GM19328 (cell line): ENCODE measurements around the gene ASTN2.

Experiments
- ATAC-seq: cut with Tn5 transposase; IDR thresholded peaks from one replicate; pipeline ENCODE4 v1.9.1; 2021; ENCODE audit warnings: mild to moderate bottlenecking, moderate library complexity; ENCODE audit not compliant: unreplicated experiment

ASTN2 gene

GRCh38 chr9:117414906-117415331 lies at the start of gene ASTN2:
ASTN2 (minus strand) TSS chr9:117415057; CDS start chr9:117414938, 119 bp downstream.
- ATAC-seq, result no peak

GRCh38 chr9:117462861-117463260 lies 48.0 kb upstream of the ASTN2 start:
- no peak for ATAC-seq

DNA sequence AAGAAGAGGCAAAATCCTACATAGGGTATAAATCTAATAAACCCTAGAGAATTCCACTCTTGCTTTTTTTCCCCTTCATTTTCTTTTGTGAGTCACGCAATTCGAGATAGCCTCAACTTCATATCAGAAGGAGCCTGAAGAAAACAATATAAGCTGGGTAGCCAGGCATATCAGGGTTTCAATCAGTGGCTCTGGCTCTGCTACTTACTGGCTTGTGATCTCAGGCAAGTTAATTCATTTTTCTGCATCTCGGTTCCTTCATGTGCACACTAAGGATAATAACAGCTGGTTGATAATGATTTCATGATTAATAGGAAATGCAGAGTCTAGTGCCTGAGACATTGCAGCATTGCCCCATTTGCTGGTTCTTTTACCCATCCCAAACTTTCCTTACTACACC lies 46.5 kb upstream of the ASTN2 start:
- no peak for ATAC-seq

GRCh38 chr9:117460743-117461142 lies 45.9 kb upstream of the ASTN2 start:
- ATAC-seq, result no peak

- no peak for ATAC-seq
Measured at GRCh38 chr9:117459913-117460312, 45.1 kb upstream of the ASTN2 start.

GRCh38 chr9:117458066-117458465 lies 43.2 kb upstream of the ASTN2 start:
- no peak for ATAC-seq

GRCh38 chr9:117454711-117455110 lies 39.9 kb upstream of the ASTN2 start:
- ATAC-seq, result no peak

DNA sequence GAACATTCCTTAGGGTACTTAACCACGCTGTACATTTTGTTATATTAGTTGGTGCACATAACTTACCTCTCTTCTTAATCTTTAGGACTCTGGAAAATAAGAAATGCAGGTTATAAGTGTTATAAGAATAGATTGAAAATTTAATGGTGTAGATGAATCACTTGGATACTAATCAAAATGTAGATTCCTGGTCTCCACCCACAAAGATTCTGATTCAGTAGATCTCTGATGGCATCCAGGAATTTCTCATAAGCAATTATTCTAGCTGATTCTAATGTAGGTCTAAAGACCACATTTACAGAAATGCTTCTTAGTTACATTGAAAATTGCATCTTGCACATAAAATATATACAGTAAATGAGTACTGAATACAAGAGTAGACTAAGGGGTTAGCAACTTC lies 38.9 kb upstream of the ASTN2 start:
- ATAC-seq, result no peak

DNA sequence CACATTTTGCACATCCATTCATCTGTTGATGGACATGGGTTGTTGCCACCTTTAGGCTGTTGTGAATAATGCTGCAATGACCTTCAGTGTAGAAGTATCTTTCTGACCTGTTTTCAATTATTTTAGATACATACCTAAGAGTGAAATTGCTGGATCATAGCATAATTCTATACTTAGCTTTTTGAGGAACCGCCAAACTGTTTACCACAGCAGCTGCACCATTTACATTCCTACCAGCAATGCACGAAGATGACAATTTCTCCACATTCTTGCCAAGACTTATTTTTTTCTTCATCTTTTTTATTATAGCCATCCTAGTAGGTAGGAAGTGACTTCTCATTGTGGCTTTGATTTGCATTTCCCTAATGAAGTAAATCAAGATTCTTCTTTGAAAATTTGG lies 36.5 kb upstream of the ASTN2 start:
- no peak for ATAC-seq

- ATAC-seq, result no peak
Measured at GRCh38 chr9:117448066-117448465, 33.2 kb upstream of the ASTN2 start.

DNA sequence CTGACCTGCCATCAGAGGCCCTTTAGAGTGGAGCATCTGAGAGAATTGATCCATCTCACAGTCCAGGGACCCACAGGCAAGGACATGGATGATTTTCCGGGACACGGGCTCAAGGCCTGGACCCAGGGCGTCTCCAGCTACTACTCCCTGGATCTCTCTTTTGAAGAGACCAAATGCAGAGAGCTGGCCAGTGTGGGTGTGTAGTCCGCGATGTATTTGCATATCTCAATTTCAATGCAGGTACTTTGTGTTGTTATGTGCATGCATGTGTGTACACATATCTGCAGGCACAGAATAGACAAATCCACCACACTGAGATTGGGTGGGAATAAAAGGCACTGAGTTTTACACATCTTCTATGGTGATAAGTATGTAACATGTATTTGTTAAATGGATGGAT lies 30.8 kb upstream of the ASTN2 start:
- ATAC-seq, result no peak

- no peak for ATAC-seq
Measured at GRCh38 chr9:117444501-117444900, 29.6 kb upstream of the ASTN2 start.

DNA sequence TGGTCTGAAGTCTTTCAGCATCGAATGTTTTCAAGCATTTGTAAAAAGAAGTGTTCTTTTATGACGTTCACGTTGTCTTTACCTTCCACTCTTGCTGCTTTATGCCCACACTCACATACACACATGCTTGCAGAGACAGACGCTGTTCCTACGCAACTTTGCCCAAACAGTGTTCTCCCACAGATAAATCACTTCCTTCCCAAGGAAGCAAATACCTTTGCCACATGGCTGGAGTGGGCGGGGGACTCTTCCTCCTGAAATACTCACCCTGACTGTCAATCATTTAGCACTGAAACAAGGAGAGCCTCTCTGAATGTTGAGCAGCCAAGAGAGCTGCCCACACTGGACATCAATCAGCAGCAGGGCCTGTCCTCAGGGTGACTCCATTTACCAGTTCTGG lies 22.4 kb upstream of the ASTN2 start:
- no peak for ATAC-seq

DNA sequence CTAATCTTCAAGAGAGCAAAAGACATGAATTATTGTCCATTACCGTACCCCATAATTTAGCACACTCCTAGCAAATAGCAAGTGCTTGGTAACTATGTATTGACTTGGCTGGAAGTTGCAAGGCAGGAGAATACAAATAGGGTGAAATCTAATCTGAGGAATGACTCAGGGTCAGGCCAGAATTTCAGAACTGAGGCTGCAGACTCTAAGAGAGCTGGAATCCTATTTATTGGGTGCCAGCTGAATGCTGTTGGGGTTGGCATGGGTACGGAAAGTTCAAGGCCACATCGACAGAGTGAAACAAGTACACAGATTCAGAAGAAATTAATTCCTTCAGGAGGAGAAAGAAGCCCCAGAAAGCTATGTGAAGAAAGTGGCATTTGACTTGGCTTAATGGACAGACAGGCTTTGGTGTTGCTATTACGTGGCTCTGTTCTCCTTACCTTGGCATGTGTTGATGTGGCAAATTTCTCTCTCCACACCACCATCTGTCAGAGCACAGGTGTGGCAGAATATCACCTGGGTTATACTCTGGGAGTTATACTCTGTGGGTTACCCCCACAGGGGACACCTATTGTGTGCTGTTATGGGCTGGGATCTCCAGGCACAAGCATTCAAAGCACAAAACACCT lies 20.9 kb upstream of the ASTN2 start:
- ATAC-seq, result no peak

- no peak for ATAC-seq
Measured at GRCh38 chr9:117434566-117434965, 19.7 kb upstream of the ASTN2 start.

GRCh38 chr9:117430813-117431212 lies 16.0 kb upstream of the ASTN2 start:
- ATAC-seq, result no peak

GRCh38 chr9:117427357-117427913 lies 12.6 kb upstream of the ASTN2 start:
- no peak for ATAC-seq

DNA sequence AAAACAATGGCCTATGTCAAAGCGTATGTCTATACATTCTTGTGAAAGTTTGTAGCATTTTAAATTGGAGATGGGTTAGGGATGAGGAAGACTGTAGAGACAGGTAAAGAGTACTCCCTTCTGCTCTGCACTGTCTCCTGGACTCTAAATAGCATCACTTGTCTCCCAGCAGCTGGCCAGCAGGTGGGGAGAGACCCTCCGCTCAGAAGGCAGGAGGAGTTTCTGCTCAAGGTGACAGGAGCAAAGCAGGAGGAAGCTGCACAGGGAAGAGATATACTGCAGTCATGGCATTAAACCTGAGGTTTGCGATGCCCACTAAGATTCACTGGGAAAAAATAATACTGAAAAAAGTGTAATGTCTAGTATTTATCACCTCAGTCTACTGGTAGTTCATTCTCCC lies 10.7 kb upstream of the ASTN2 start:
- ATAC-seq, result no peak

DNA sequence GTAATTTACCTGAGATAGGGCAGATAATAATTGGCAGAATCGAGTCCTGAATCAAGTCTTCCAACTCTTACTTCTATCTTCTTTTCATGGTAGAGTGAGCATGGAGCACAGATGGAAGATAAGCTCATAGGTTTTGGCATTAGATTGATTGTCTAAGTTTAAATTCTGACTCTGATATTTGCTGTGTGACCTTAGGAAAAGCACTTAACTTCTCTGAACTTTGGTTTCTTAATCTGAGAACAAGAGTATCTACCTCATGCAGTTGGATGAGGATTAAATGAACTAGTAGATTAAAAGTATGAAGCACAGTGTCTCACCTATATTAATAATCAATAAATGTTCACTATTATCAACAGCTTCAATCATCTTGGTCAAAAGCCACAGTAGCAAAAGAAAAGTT lies 9.4 kb upstream of the ASTN2 start:
- no peak for ATAC-seq

DNA sequence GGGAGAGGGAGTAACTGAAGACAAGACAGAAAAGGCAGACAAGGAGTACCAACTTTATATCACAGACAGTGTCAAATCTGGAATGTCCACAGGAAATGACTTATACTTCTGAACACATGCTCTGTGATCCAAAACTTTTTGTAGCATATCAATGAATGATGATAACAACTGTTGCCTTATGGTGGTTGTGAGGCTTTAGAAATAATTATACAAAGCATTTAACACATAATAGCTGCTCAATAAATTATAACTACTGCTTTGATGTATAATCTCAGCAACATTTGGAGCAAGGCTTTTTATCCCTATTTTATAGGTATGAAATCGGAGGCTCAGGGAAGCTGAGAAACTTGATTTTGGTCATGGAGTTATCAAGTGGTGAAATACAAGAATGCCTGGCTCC lies 3.3 kb upstream of the ASTN2 start:
- no peak for ATAC-seq

- ATAC-seq, result no peak
Measured at GRCh38 chr9:117416856-117417255, 2.0 kb upstream of the ASTN2 start.

DNA sequence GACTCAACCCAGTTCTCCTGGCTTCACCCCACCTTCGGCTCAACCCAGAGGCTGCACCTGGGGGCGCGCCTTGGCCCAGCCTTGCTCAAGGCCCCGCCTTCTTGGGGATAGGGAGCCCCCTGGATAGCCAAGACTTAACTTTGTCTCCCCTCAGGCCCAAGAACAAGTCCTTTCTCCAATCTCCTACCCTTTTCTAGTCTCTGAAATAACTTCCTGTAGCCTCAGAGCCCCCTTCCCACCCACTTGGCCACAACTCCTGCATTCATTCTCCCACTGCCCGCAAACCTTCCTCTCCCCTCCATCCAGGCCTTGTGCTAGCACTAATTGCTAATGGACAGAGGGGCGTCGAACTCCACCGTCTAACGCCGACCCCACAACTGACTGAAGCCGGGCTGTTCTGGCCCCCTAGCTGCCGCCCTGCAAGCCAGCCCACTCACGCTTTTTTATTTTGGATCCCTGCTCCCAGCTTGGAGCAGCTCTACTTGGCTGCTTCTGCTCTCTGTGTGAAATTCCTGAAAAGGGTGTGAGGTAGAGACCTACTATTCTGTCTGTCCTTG lies 579 bp upstream of the ASTN2 start:
- ATAC-seq, result no peak
